Fibroblast of skin of left quadriceps (primary cell): ENCODE measurements around the gene SLC35A4.

Experiments used
- DNase-seq, 2 experiments: peaks; one replicate each; pipeline ENCODE4 v3.0.0-alpha.2; 2013; ENCODE audit warnings: low read depth in 2 of 2

The SLC35A4 gene, protein sequence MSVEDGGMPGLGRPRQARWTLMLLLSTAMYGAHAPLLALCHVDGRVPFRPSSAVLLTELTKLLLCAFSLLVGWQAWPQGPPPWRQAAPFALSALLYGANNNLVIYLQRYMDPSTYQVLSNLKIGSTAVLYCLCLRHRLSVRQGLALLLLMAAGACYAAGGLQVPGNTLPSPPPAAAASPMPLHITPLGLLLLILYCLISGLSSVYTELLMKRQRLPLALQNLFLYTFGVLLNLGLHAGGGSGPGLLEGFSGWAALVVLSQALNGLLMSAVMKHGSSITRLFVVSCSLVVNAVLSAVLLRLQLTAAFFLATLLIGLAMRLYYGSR

GRCh38 chr5:140564196-140565023, at the start of gene SLC35A4, which contains the start of gene APBB3:
Gene SLC35A4 (plus strand): TSS chr5:140564828. CDS start chr5:140567170, 2,342 bp downstream.
Gene APBB3 (minus strand): TSS chr5:140564598. CDS start chr5:140564245, 353 bp downstream.
- peak; percentile 97 for DNase-seq

DNA sequence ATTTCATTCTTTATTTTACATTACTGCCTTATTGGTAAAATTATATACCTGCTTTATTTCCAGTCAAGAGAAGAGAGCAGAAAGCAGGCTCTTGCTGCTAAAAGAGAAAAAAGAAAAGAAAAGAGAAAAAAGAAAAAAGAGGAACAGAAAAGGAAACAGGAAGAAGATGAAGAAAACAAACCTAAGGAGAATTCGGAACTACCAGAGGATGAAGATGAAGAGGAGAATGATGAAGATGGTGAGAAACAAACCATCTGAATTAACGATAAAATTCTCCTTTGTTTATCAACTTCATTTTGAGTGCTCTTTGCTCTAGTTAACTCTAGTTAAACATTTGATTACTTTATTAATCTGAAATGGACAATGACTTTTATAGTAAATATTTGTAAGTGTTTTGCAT, 40.6 kb upstream of the SLC35A4 start:
- no peak for DNase-seq

DNA sequence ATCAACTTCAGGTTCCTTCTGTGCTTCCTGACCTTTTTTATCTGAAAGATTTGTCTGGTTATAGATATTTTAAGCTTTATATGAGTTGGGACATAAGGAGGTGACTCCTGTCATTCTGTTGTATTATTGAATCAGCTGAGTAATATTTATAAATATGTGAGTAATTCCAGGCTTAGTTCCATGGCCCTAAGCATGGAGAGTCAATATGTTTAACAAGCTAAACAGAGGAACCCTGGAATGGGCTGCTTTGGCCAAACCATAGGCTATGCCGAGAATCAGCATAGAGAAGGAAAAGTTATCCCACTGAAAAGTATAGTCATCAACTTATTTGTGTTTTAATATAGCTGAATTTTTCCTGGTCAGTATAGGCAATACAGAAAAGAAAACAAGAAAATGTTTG, 24.4 kb upstream of the SLC35A4 start:
- DNase-seq = no peak

GRCh38 chr5:140542972-140543371, 21.7 kb upstream of the SLC35A4 start:
- DNase-seq = no peak

DNA sequence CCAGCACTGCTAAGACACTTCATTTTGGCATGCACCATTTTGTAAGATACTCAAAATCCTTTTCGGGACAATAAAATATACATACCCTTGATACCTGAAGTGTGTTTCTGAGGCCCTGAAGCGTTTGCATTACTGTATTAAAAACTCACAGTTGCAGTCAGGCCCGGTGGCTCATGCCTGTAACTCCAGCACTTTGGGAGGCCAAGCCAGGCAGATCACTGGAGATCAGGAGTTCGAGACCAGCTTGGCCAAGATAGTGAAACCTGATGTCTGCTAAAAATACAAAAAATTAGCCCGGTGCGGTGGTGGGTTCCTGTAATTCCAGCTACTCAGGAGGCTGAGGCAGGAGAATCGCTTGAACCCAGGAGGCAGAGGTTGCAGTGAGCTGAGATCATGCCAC, 19.6 kb upstream of the SLC35A4 start:
- no peak for DNase-seq

- DNase-seq = no peak
Observed at GRCh38 chr5:140545606-140546005, 19.0 kb upstream of the SLC35A4 start.

DNA sequence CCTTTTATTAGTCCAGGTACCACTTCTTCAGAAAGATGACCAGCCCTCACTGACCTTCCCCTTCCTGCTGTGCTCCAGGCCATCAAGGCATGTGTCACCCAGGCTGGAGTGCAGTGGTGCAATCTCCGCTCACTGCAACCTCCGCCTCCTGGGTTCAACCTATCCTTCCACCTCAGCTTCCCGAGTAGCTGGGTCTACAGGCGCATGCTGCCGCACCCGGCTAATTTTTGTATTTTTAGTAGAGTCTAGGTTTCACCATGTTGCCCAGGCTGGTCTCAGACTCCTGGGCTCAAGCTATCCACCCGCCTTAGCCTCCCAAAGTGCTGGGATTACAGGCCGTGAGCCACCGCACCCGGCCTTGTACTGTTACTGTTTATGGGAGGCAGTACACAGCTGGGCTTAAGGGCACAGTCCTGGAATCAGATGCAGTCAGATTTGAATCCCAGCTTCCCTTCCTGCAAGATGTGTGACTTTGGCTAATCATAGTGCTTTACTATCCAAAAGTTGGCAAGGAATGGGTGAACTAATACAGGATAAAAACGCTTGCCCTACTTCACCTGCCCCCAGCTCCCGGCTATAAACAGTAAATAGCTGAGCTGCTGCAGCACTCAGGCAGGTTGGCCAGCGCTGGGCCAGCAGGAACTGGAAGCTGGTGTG, 17.6 kb upstream of the SLC35A4 start:
- DNase-seq = no peak

DNA sequence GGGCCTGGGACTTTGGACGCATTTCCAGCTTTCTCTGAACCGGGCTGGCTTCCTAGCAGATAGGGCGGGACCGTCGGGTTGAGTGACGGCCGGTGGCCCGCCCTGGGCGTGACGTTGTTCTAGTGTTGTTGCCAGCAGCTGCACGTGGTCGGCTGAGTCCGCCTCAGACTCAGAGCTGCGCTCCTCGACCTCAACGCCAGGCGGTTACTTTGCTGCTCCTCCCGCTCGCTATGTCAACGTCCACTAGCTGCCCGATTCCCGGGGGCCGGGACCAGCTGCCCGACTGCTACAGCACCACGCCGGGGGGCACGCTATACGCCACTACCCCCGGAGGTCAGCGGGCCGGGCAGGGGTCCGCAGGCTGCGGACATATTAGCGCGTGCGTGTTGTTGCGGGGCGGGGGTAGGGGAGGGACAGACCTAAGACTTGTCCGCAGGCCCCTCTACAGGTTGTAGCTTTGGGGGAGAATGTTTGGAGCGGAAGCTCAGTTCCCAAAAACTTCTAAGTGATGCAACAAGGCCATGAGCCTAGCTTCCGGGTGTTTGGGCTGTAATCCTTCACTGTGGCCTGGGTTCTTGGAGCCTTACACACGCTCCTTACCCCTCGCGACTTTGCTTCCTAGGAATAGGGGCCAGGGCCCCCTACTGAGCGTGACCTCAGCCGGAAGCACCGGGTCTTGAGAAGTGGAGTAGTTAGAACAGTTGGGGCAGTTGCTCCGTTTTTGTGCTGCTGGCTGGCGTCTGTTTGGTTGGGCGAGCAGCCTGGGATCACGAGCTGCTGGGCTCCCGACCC, 16.9 kb upstream of the SLC35A4 start, which contains the start of gene EIF4EBP3:
TSS of gene EIF4EBP3 (plus strand) at position 155 of the 792 bp plus-strand sequence. CDS start at position 231, 76 bp downstream.
- peak; percentile 78 to 79 for DNase-seq

GRCh38 chr5:140548300-140548688, 16.3 kb upstream of the SLC35A4 start:
- no peak for DNase-seq

- DNase-seq = no peak
Observed at GRCh38 chr5:140548791-140549190, 15.8 kb upstream of the SLC35A4 start.

DNA sequence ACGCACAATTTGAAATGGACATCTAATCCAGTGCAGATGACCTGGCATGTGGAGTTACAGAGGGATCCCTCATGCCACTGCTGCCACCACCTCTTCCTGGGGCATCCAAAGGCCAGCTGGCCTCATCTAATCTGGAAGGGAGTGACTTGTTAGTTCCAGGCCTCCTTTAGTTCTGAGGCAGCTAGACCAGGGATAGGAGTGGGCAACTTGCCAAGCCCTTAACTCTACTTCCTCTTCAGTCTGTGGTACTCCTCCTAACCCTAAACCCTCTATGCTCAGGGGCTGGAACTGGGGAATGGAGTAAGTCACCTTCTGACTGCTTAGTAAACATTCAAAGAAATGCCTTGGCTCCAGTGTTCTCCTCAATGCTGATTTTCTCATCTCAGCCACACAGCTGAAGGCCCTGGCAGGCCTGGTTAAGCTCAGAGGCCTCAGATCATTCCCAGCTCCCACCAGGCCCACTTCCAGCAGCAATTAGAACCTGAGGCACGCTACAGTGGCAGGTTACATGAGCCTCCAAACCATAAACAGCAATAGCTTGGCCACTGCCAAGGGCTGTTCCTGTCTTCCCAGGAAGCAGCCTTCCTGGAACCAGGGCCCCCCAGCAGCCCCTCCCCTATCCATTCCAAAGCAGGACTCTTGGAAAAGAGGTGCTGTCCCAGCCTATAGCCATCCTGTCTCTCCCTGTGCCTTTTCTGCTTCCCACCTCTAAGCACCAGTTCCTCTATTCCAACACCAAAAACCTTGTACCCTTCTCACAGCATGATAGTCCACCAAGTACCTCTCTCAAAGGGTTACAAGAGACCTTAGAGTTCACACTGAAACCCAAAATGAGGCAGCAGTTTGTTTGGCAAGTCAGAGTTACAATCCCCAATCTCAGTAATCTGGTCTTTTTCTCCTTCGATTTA, 15.1 kb upstream of the SLC35A4 start:
- no peak for DNase-seq

DNA sequence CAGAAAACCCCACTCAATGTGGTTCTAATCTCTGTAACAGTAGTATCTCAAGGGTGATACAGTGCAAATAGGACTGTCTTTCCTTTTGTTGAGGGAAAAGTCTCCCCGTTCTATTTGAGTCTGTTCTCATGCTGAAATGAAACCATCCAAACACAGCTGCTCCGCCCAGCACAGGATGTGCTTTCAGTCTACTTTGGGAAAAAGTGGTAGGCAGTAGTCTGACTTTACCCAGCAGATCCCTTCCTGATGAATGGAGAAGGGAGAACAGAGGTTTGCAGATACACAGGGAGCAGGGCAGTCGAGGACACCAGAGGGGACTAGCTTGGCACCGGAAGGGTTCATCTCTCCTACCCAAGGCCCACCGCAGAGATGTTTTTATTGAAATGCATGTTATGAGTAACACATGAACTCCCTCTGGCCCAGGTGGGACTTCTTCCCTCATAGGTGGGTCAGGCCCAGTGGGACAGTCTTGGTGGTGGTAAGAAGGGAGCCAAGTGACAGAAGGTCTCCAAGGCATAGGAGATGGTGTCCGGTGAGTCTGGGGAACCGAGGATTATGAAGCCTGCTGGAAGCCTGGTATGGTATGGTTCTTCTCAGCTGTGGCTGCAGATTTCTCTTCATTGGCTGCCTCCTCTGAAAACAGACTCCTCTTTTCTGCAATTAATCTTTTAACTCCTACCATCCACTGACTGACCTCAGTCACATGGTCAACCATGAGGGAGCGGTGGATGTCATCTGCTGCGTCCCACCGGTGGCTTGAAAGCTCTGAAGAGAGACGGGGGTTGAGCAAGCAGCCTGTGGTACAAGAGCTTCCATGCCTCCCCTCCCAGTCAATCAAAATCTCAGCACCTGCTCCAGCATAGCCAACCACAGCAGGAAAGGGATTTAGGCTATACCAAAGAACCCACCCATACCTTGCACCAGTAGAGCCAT, 14.2 kb upstream of the SLC35A4 start:
- DNase-seq = no peak

GRCh38 chr5:140551872-140552271, 12.8 kb upstream of the SLC35A4 start:
- DNase-seq = no peak

DNA sequence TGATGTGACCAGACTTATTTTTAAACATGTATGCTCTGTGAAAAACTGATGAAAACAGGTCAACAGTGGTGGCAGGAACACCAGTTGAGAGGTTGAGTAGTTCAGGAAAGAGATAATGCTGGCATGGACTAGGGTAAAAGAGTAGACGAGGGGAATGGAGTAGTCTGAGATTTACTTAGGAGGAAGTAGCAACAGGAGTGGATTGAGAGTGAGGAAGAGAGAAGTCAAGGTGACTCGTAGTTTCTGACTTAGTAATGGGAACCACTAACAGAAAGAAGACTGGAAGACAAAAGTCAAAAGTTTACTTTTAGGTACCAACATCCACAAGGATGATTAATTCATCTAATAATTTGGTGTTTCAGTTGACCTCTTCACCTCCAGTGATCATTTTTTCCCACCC, 11.0 kb upstream of the SLC35A4 start:
- no peak for DNase-seq

DNA sequence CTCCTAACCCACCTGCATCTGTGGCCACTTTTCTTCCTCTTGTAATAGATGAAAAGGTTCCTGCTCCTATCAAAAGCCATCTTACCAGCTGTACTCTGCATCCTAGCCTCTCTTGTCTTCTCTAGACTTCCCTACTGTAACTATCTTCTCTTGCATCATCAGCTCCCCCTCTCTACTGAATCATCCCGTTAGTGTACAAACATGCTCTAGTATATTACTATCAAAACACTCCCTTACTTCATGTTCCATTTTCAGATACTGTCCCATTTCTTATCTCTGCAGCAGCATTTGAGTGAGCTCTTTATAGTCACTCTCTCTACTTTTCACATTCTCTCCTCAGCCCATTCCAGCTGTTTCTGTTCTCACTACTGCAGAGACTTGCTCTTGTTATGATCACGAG, 10.2 kb upstream of the SLC35A4 start:
- no peak for DNase-seq

DNA sequence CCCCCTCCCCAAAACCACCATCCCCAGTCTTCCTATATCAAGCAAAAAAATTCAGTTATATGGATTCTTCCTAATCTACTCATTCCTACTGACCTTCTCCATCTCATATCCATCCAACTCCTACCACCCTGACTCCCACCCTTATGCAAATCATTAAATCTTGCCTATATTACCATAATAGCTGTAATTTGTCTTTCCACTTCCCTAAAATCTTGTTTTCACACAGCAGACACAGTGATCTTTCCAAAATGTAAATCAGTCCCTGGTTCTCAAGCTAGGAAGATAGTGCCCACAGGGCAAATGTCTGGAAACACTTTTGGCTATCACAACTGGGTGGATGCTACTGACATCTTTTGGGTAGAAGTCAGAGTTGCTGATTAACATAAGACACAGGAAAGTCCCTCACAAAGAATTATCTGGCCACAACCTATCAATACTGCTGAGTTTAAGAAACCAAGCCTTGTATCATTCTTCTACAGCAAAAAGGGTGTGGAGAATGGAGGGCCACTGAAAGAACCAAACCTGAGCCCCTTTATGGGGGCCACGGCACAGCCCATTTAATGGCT, 8.8 kb upstream of the SLC35A4 start:
- no peak for DNase-seq

DNA sequence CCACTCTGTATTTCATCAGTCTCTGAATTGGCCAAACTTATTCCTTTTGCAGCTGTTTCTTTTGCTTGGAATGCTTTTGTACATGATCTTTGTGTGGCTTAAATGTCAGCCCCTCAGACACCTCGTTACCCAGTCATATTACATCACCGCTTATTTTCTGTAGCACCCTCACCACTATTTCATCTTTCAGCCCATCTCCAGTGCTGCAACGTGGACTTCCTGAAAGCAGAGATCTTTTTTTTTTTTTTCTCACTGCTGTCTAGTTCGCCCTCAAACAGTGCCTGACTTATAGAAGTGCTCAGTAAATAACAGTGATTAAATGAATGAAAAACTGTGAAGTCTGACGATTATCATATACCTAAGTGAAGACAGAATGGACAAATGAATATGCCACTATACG, 8.2 kb upstream of the SLC35A4 start:
- no peak for DNase-seq

DNA sequence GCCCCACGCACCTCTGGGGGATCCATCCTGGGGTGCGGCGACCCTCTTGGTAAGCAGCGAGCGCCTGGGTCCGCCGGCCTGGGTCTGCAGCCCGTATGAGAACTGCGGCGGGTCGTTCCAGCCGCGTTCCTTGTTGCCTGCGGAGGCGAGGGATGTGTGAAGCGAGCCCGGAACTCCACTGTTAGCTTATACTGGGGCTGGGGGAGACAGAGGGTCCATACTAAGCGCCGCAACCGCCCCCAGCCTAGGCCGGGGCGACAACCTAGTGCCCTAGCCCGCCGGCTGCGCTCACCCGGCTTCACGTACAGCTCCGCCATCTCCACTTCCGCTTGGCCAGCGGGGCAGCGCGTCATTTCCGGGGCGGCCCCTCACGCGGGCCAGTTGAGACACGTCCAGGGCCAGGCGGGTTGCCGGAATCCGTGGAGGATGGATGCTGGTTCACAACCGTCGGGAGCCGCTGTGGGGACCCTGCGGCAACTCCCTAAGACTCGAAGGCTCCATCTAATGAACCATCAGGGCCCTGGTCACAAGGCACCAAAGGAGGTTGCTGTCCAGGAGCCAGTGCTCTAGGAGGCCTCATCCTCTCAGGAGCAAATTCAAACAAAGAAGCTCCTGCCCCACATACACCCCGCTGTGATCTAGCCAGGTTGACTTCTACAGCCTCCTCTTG, 7.4 kb upstream of the SLC35A4 start, which contains the start of gene SRA1:
TSS of gene SRA1 (minus strand) at position 338 of the 670 bp plus-strand sequence. CDS start at position 317, 21 bp downstream.
- DNase-seq = peak; percentile 66 to 72
